LNCaP clone FGC (cell line): ENCODE measurements around the gene SNX13.
A peak's percentile ranks its signal among the peaks of the same experiment; 100 is the strongest.

Experiments used
- DNase-seq: peaks from one replicate; pipeline ENCODE4 v3.0.0-alpha.2; 2011; ENCODE audit warnings: low read depth
- H3K4me3 ChIP-seq: 2 replicates; pipeline ENCODE4 v1.5.1; 2011; ENCODE audit warnings: mild to moderate bottlenecking, low read depth, low read length, control low read depth
- CTCF ChIP-seq: IDR thresholded peaks from 2 replicates; pipeline ENCODE4 v1.5.1; 2012; ENCODE audit warnings: mild to moderate bottlenecking; ENCODE audit not compliant: control insufficient read depth, insufficient read depth; ENCODE audit errors: extremely low read depth

SNX13 gene

GRCh38 chr7:17845197-17845547 is 95.1 kb downstream of the SNX13 start:
- no peak for TF ChIP-seq CTCF
- no peak for DNase-seq
- H3K4me3 ChIP-seq, result no peak overlapping the region

GRCh38 chr7:17844514-17845196 is 95.6 kb downstream of the SNX13 start:
- DNase-seq, result peak; percentile 47
- no peak overlapping the region for H3K4me3 ChIP-seq
- no peak for TF ChIP-seq CTCF

- no peak for DNase-seq
- TF ChIP-seq CTCF, result no peak
- H3K4me3 ChIP-seq, result no peak overlapping the region
Measured at GRCh38 chr7:17844022-17844421, 96.3 kb downstream of the SNX13 start.

GRCh38 chr7:17843041-17843440 is 97.3 kb downstream of the SNX13 start:
- no peak overlapping the region for H3K4me3 ChIP-seq
- no peak for DNase-seq
- no peak for TF ChIP-seq CTCF

- DNase-seq, result no peak
- no peak overlapping the region for H3K4me3 ChIP-seq
- no peak for TF ChIP-seq CTCF
Measured at GRCh38 chr7:17832820-17833355, 107.4 kb downstream of the SNX13 start.

- no peak overlapping the region for H3K4me3 ChIP-seq
- no peak for TF ChIP-seq CTCF
- DNase-seq, result no peak
Measured at GRCh38 chr7:17832242-17832641, 108.1 kb downstream of the SNX13 start.

GRCh38 chr7:17830206-17830605 is 110.1 kb downstream of the SNX13 start:
- TF ChIP-seq CTCF, result no peak
- no peak overlapping the region for H3K4me3 ChIP-seq

More at GRCh38 chr7:17830206-17830605, 110.1 kb downstream of the SNX13 start:
- DNase-seq, result no peak
